ENCODE data around the gene CFAP298. TPM values are rescaled to one million over a fixed set of nuclear protein-coding genes. Genes with fewer than 3 reads are reported as not detected.

Gene CFAP298
- polyA plus RNA-seq, 1 donor = 46.8 TPM

DNA sequence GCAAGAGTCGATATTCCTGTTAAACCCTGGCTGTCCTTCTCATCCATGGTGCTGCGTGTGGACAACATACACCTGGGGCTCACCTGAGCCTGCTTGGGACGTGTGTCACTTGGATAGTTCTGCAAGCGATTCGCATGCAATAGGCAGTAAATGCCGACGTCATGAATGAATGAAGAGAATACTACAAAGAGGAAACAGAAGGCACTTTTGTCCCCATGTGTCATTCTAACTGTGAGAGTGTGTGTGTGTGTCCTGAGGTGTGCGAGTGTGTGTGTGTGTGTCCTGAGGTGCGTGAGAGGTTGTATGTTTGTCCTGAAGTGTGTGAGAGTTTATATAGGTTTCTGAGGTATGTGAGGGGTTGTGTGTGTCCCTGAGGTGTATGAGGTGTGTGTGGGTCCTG, 26.2 kb downstream of the CFAP298 start:
- H3K4me3 ChIP-seq (ENCODE audit: low read length) = no peak overlapping the region
- no peak for DNase-seq
- no peaks in the 10 kb centered on the region for H3K27me3 ChIP-seq (ENCODE audit: control insufficient read depth, insufficient read depth, low read length)
- H3K27ac ChIP-seq (ENCODE audit: low read length) = no peak overlapping the region
- H3K9me3 ChIP-seq (ENCODE audit: control insufficient read depth, low read depth, low read length) = no peaks in the 10 kb centered on the region
- no peaks in the 10 kb centered on the region for H3K36me3 ChIP-seq (ENCODE audit: control insufficient read depth, insufficient read depth, low read length)
- peaks cover 8% of the 10 kb centered on the region for H3K4me1 ChIP-seq (ENCODE audit: control insufficient read depth, insufficient read depth, low read length)
- WGBS (ENCODE audit: insufficient coverage, low lambda C conversion rate) = 100% methylated on average over 4 of the region's 9 CpGs

DNA sequence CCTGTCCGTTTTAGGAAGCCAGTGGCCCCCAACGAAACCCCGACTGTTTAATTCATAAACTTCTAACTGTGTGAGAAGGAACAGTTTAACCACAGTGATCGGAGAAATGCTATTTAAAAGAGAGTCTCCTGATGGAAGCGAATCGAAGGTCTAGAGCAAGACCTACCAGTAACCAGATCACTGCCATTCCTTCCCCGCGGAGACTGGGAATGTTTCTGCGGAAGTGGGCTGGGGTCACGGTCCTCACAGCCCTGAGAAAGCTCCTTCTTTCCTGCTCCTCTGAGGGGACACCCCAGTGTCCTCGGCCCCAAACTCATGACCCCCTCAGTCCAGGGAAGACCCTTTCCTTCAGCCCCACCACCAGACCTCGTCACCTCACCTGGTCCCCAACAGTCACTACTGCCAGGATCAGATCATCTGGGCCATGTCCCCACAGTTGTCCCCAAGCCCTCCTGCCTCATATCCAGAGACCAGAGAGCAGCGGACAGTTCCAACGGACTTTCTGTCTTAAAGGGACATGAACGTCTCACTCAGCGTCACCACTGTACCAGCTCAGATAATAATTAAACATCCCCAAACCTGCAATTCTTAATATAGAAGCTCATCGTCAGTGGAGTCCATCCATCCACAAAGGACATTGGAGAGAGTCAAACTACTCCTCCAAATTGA, 27.0 kb downstream of the CFAP298 start, which contains the start of gene TCP10L:
TCP10L (minus strand) TSS at position 482 of the 669 bp plus-strand sequence. CDS start 1,219 bp downstream, outside the sequence.
- no peak within 1 kb of the TSS for H3K4me3 ChIP-seq (ENCODE audit: low read length)
- 80% methylated on average over 1 of the region's 17 CpGs for WGBS (ENCODE audit: insufficient coverage, low lambda C conversion rate)
- H3K27ac ChIP-seq (ENCODE audit: low read length) = no peak within 1 kb of the TSS
- H3K9me3 ChIP-seq (ENCODE audit: control insufficient read depth, low read depth, low read length) = no peaks in the 10 kb centered on the region
- peaks cover 8% of the 10 kb centered on the region for H3K4me1 ChIP-seq (ENCODE audit: control insufficient read depth, insufficient read depth, low read length)
- no peak for DNase-seq
- no peaks in the 10 kb centered on the region for H3K27me3 ChIP-seq (ENCODE audit: control insufficient read depth, insufficient read depth, low read length)
- H3K36me3 ChIP-seq (ENCODE audit: control insufficient read depth, insufficient read depth, low read length) = no peaks in the 10 kb centered on the region

DNA sequence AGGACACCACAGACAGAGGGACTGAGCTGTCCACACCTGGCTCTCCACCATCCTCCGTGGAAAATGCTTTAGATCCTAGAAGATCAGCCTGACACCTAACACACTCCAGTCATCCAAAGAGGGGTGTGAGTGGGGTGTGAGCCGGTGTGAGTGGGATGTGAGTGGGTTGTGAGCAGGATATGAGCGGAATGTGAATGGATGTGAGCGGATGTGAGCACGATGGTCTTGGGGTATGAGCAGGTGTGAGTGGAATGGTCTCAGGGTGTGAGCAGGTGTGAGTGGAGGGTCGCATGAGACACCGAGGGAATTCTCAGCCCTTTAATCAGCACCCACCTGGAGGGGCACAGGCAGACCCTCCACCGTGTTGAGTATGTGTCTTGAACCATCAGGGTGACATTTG, 27.7 kb downstream of the CFAP298 start:
- 100% methylated on average over 1 of the region's 8 CpGs for WGBS (ENCODE audit: insufficient coverage, low lambda C conversion rate)
- no peak for DNase-seq
- no peaks in the 10 kb centered on the region for H3K36me3 ChIP-seq (ENCODE audit: control insufficient read depth, insufficient read depth, low read length)
- no peak overlapping the region for H3K27ac ChIP-seq (ENCODE audit: low read length)
- H3K4me1 ChIP-seq (ENCODE audit: control insufficient read depth, insufficient read depth, low read length) = peaks cover 8% of the 10 kb centered on the region
- H3K27me3 ChIP-seq (ENCODE audit: control insufficient read depth, insufficient read depth, low read length) = no peaks in the 10 kb centered on the region
- H3K4me3 ChIP-seq (ENCODE audit: low read length) = no peak overlapping the region
- H3K9me3 ChIP-seq (ENCODE audit: control insufficient read depth, low read depth, low read length) = no peaks in the 10 kb centered on the region

DNA sequence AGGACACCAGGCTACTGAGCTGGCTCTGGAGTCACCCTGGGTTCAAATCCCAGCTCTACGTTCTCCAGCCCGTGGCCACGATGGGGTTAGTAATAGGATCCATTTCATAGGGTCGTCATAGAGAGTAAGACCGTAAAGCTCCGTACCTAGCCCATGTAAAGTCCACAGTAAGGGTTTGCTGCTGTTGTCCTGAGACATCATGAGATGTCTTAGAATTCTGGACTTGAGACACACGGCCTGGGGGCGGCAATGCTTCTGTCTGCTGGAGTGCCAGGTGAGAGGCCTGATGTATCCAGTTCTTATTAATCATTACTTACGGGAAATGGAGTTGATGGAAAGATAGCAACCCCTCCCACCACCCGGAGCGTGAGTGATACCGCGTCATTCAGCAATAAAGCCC, 30.4 kb downstream of the CFAP298 start:
- Histone ChIP-seq H3K27ac (ENCODE audit: low read length) (no peak overlapping the region), H3K36me3 (ENCODE audit: control insufficient read depth, insufficient read depth, low read length) (no peaks in the 10 kb centered on the region), H3K27me3 (ENCODE audit: control insufficient read depth, insufficient read depth, low read length) (peaks cover 4% of the 10 kb centered on the region), H3K4me1 (ENCODE audit: control insufficient read depth, insufficient read depth, low read length) (no peaks in the 10 kb centered on the region), H3K4me3 (ENCODE audit: low read length) (no peak overlapping the region), H3K9me3 (ENCODE audit: control insufficient read depth, low read depth, low read length) (no peaks in the 10 kb centered on the region)
- DNase-seq = no peak
- no CpG with 5 or more reads among the region's 13 CpGs for WGBS (ENCODE audit: insufficient coverage, low lambda C conversion rate)

DNA sequence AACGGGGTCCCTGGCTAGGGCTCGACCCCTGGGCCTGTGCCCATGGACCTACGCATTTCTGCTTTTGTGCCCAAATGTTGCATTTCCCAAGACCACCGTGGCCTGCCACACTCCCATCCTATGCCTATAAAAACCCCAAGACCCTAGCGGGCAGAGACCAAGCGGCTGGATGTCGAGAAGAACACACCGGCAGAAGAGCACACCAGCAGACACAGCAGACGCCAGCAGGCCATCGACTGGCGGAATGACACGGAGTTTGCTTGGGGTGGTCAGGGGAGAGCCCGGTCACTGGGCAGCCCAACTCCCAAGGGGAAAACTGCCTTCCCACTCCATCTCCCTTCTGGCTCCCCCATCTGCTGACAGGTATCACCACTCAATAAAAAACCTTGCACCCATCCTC, 31.2 kb downstream of the CFAP298 start:
- Histone ChIP-seq H3K9me3 (ENCODE audit: control insufficient read depth, low read depth, low read length) (no peaks in the 10 kb centered on the region), H3K4me1 (ENCODE audit: control insufficient read depth, insufficient read depth, low read length) (no peaks in the 10 kb centered on the region), H3K27me3 (ENCODE audit: control insufficient read depth, insufficient read depth, low read length) (peaks cover 4% of the 10 kb centered on the region), H3K4me3 (ENCODE audit: low read length) (no peak overlapping the region), H3K27ac (ENCODE audit: low read length) (no peak overlapping the region), H3K36me3 (ENCODE audit: control insufficient read depth, insufficient read depth, low read length) (no peaks in the 10 kb centered on the region)
- no CpG with 5 or more reads among the region's 13 CpGs for WGBS (ENCODE audit: insufficient coverage, low lambda C conversion rate)
- no peak for DNase-seq

DNA sequence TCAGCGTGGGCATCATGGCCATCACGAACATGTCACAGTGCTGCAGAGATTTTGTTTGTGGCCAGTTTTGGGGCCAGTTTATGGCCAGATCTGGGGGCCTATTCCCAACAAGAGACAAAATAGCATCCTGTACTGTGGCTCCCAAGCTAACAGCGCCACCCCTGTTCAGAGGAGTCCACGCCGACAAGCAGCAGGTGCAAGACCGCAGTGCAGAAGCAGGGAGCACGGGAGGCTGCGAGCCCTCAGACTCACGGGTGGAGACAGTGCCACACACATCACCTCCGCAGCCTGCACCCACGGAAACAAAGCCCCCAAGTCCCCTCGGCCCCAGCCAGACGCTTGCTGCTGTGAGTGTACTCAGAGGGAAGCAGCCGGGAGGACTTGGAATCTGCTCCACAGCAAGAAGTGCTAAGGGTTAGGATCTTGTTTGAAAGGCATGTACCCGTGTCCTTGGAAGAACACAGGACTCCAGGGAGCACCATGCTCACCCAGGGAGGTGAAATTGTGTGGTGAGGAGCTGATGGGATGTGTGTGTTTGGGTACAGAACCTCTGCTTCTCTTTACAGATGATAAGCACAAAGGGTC, 34.0 kb downstream of the CFAP298 start:
- Histone ChIP-seq H3K36me3 (ENCODE audit: control insufficient read depth, insufficient read depth, low read length) (no peaks in the 10 kb centered on the region), H3K27me3 (ENCODE audit: control insufficient read depth, insufficient read depth, low read length) (peaks cover 4% of the 10 kb centered on the region), H3K4me1 (ENCODE audit: control insufficient read depth, insufficient read depth, low read length) (no peaks in the 10 kb centered on the region), H3K9me3 (ENCODE audit: control insufficient read depth, low read depth, low read length) (no peaks in the 10 kb centered on the region), H3K27ac (ENCODE audit: low read length) (no peak overlapping the region), H3K4me3 (ENCODE audit: low read length) (no peak overlapping the region)
- no CpG with 5 or more reads among the region's 15 CpGs for WGBS (ENCODE audit: insufficient coverage, low lambda C conversion rate)
- DNase-seq = no peak

DNA sequence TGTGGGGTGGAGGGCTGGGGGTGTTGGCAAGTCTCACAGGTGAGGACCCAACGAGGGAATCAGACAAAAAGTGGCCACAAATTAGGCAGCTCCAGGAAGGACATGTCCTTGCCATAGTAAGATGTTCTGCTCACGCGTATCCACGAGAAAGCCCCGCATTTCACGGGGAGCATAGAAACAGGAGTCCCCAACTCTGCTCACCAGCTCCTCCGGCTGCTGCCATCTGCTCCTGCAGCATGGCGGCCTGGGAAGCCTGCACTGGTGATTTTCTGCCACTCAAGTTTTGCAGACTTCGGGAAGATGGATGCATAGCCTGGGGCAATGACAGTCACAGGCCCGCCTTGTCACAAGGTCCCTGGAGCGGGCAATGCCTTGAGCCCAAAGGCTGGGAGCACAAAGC, 36.2 kb downstream of the CFAP298 start:
- Histone ChIP-seq H3K4me3 (ENCODE audit: low read length) (no peak overlapping the region), H3K9me3 (ENCODE audit: control insufficient read depth, low read depth, low read length) (no peaks in the 10 kb centered on the region), H3K36me3 (ENCODE audit: control insufficient read depth, insufficient read depth, low read length) (no peaks in the 10 kb centered on the region), H3K27ac (ENCODE audit: low read length) (no peak overlapping the region), H3K4me1 (ENCODE audit: control insufficient read depth, insufficient read depth, low read length) (no peaks in the 10 kb centered on the region), H3K27me3 (ENCODE audit: control insufficient read depth, insufficient read depth, low read length) (peaks cover 4% of the 10 kb centered on the region)
- DNase-seq = no peak
- WGBS (ENCODE audit: insufficient coverage, low lambda C conversion rate) = no CpG with 5 or more reads among the region's 11 CpGs

DNA sequence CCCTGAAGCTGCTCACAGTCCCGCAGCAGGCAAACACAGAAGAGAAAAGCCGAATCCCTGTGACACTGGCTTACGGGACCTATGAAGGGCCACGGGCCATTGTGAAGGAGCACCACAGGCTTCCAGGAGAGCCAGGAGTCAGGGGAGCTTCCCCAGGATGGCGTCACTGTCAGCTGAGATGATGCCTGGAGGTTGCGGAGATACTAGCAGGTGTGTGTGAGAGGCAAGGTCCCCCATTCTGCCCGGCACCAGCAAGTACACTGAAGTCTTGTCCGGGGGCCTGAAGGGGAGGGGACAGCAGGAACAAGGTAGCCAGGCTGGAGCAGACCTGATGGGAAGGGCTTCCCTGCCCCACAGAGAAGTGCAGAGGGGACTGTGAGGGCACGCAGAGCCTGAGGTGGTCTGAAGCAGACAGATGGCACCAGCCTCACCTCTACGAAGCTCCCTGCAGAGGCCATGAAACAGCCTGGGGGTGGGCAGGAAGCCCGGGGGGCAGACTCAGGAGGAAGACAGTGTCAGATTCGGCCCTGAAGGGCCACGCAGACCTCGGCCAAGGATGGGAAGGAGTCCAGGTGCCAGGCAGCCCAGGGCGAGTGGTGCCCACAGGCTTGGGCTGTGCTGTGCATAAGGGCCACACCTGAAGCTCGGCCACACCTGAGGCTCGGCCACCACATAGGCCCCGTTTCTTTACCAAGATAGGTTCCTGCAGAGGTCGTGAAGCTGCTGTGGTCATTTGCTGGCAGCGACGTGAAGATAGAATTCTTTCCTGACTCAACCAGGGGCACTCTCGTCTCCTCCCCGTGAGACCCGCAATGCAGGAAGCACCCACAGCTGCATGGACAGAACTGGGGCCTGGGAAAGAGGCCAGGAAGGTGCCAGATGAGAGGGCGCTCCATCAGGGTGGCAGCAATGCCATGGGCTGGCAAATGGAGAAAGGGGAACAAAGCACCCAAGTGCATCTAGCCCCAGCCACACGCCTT, 36.9 kb downstream of the CFAP298 start:
- WGBS (ENCODE audit: insufficient coverage, low lambda C conversion rate) = no CpG with 5 or more reads among the region's 26 CpGs
- DNase-seq = no peak
- Histone ChIP-seq H3K9me3 (ENCODE audit: control insufficient read depth, low read depth, low read length) (no peaks in the 10 kb centered on the region), H3K36me3 (ENCODE audit: control insufficient read depth, insufficient read depth, low read length) (no peaks in the 10 kb centered on the region), H3K27me3 (ENCODE audit: control insufficient read depth, insufficient read depth, low read length) (peaks cover 4% of the 10 kb centered on the region), H3K27ac (ENCODE audit: low read length) (no peak overlapping the region), H3K4me3 (ENCODE audit: low read length) (no peak overlapping the region), H3K4me1 (ENCODE audit: control insufficient read depth, insufficient read depth, low read length) (no peaks in the 10 kb centered on the region)

DNA sequence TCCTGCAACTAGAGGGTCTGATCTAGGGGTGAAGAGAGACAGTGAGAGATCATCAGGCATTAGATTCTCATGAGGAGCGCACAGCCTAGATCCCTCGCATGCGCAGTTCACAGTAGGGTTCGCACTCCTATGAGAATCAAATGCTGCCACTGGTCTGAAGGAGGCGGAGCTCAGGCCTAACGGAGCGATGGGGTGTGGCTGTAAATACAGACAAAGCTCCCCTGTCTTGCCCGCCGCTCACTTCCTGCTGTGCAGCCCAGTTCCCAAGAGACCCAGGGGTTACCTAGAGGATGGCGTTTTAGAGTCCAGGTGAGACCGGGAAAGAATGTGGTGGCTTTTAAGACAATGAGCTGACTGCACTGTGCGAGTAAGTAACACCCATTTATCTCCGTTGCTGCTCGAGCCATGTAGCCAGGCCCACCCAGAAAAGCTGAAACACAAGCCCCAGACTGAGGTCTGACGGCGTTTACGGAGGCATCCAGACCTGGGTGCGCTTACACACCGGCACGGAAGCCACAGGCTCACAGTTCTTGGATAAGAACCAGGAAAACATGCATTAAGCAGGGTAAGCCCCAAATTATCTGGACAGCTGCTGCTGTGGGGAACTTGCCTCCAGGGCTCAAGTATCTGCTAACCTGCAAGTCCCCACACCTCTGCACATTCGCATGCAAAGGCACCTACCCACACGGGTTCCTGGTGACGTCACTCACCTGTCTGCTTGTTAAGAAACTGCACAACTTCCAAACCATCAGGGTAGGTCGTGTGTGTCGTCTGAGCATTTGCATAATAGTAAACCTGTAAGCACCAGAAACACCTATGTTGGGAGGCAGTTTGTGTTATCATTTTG, 39.4 kb downstream of the CFAP298 start:
- Histone ChIP-seq H3K4me3 (ENCODE audit: low read length) (no peak overlapping the region), H3K27me3 (ENCODE audit: control insufficient read depth, insufficient read depth, low read length) (no peaks in the 10 kb centered on the region), H3K4me1 (ENCODE audit: control insufficient read depth, insufficient read depth, low read length) (no peaks in the 10 kb centered on the region), H3K27ac (ENCODE audit: low read length) (no peak overlapping the region), H3K9me3 (ENCODE audit: control insufficient read depth, low read depth, low read length) (no peaks in the 10 kb centered on the region), H3K36me3 (ENCODE audit: control insufficient read depth, insufficient read depth, low read length) (no peaks in the 10 kb centered on the region)
- WGBS (ENCODE audit: insufficient coverage, low lambda C conversion rate) = no CpG with 5 or more reads among the region's 25 CpGs
- peak; percentile 12 to 33 for DNase-seq

DNA sequence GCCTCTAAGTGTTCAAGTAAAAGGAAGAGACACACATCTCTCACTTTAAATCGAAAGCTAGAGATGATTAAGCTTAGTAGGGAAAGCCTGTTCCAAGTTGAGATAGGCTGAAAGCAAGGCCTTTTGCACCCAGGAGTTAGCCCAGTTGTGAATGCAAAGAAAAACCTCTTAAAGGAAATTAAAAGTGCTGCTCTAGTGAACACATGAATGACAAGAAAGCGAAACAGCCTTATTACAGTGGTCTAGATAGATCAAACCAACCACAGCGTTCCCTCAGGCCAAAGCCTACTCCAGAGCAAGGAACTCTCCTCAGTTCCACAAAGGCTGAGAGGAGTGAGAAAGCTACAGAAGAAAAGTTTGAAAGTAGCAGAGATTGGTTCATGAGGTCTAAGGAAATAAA, 41.7 kb downstream of the CFAP298 start:
- H3K4me3 ChIP-seq (ENCODE audit: low read length) = no peak overlapping the region
- H3K27ac ChIP-seq (ENCODE audit: low read length) = no peak overlapping the region
- H3K27me3 ChIP-seq (ENCODE audit: control insufficient read depth, insufficient read depth, low read length) = no peaks in the 10 kb centered on the region
- no peaks in the 10 kb centered on the region for H3K36me3 ChIP-seq (ENCODE audit: control insufficient read depth, insufficient read depth, low read length)
- WGBS (ENCODE audit: insufficient coverage, low lambda C conversion rate) = 100% methylated on average over 2 of the region's 3 CpGs
- H3K4me1 ChIP-seq (ENCODE audit: control insufficient read depth, insufficient read depth, low read length) = no peaks in the 10 kb centered on the region
- no peak for DNase-seq
- H3K9me3 ChIP-seq (ENCODE audit: control insufficient read depth, low read depth, low read length) = no peaks in the 10 kb centered on the region

Data from large intestine (tissue), 3 donors.